Measurements from ENCODE around the gene MRPL58.

MRPL58 gene

GRCh38 chr17:75048249-75048878 is 35.9 kb downstream of the MRPL58 start:
- no peak for DNase-seq

GRCh38 chr17:75049057-75049456 is 36.6 kb downstream of the MRPL58 start:
- no peak for DNase-seq

- DNase-seq: no peak
These were observed 37.2 kb downstream of the MRPL58 start for GRCh38 chr17:75049706-75050105.

GRCh38 chr17:75051941-75052340 is 39.5 kb downstream of the MRPL58 start:
- no peak for DNase-seq

- no peak for DNase-seq
These were observed 47.2 kb downstream of the MRPL58 start for GRCh38 chr17:75059369-75060345.

GRCh38 chr17:75060434-75061054 is 48.1 kb downstream of the MRPL58 start:
- DNase-seq: no peak

GRCh38 chr17:75061055-75061438 is 48.6 kb downstream of the MRPL58 start:
- DNase-seq: no peak

GRCh38 chr17:75061618-75062017 is 49.1 kb downstream of the MRPL58 start:
- no peak for DNase-seq

- no peak for DNase-seq
These were observed 50.7 kb downstream of the MRPL58 start for GRCh38 chr17:75063201-75063600.

- DNase-seq: no peak
These were observed 51.2 kb downstream of the MRPL58 start for GRCh38 chr17:75063626-75064025.

GRCh38 chr17:75064040-75064439 is 51.6 kb downstream of the MRPL58 start:
- DNase-seq: no peak

- DNase-seq: no peak
These were observed 52.0 kb downstream of the MRPL58 start for GRCh38 chr17:75064460-75064859.

- no peak for DNase-seq
These were observed 52.5 kb downstream of the MRPL58 start for GRCh38 chr17:75064867-75065561.

- no peak for DNase-seq
These were observed 53.2 kb downstream of the MRPL58 start for GRCh38 chr17:75065562-75066151.

- DNase-seq: no peak
These were observed 55.4 kb downstream of the MRPL58 start for GRCh38 chr17:75067856-75068255.

GRCh38 chr17:75068750-75069149 is 56.3 kb downstream of the MRPL58 start:
- DNase-seq: no peak

- no peak for DNase-seq
These were observed 57.3 kb downstream of the MRPL58 start for GRCh38 chr17:75069783-75070182.
